ENCODE results near the gene MSI2.

MSI2 gene

DNA sequence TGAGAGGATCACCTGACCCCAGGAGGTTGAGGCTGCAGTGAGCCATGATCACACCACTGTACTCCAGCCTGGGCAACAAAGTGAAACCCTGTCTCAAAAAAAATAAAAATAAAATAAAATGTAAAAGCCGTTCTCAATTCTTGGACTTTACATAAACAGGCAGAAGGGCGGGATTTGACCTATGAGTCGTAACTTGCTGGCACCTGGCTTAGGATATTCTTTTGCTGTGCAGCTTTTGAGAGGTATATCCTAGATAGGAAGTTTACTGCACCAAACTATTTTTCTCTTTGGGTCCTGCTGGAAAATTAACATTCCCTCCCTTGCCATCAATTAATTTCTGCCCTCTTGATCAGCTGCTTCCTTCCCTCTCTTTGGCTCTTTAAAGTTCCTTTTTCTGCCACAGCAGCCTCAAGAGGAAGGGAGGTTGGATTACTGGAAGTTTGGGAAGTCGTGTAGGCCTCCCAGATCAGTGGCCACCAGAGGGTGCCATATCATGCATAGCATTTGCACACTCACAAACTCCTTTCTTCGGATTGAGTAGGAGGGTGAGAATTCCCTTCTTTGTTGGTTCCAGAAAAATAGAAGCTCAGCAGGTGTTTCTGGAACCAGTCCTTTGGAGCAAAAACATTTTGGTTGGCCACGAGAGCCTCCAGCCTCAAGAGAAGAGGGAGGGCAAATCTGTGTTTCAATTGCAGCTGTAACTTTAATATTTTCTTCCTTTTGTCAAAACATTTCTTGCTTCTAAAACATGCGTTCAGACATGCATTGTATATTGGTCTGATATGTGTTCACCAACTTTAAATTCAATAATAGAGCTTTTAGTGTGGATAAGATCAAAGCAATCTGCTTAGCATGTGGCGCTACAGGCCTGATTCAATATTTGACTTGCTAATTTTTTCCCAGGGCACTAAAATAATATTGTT is 341.5 kb downstream of the MSI2 start:
- peak; percentile 88 for DNase-seq

DNA sequence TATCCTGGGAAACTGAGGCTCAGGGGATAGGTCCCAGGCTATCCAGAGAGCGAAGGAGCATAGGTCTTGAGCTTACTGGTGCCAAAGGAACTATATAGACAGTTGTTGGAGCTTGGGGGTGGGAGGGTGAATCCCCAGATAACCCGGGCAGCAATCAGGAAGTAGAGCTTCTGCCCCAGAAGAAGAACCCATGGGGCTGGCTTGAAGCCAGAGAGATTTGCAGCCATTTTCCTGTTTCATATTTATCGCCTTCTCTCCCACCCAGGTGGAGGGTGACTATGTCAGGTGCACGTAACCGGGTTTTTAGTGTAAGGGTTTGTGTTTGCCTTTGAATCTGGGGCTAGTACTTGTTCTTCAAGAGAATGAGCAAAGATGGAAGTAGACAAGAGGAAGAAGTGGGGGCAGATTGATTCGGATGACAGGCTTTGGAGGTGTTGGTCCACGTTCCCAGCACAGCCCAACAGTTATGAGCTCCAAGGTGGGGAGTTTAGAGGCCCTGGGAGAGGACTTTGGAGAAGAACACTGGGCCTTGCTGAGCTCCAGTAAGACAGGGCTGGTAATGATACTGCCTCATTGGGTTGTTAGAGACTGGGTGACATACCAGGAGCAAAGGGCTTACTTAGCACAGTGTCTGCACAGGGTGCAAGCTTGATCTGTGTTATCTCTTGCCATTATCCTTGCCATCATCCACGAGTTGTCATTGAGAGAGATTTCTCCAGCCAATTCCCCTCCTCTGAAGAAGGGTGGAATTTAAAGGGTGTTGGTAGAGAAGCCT is 343.1 kb downstream of the MSI2 start:
- Histone ChIP-seq H3K9me3 (no peaks in the 10 kb centered on the region), H3K4me3 (ENCODE audit: low read depth, low read length) (no peak overlapping the region), H3K4me1 (peaks cover 62% of the 10 kb centered on the region), H3K27me3 (no peaks in the 10 kb centered on the region), H3K36me3 (peaks cover 2% of the 10 kb centered on the region)
- no peak for DNase-seq
- TF ChIP-seq, protein P1, sequence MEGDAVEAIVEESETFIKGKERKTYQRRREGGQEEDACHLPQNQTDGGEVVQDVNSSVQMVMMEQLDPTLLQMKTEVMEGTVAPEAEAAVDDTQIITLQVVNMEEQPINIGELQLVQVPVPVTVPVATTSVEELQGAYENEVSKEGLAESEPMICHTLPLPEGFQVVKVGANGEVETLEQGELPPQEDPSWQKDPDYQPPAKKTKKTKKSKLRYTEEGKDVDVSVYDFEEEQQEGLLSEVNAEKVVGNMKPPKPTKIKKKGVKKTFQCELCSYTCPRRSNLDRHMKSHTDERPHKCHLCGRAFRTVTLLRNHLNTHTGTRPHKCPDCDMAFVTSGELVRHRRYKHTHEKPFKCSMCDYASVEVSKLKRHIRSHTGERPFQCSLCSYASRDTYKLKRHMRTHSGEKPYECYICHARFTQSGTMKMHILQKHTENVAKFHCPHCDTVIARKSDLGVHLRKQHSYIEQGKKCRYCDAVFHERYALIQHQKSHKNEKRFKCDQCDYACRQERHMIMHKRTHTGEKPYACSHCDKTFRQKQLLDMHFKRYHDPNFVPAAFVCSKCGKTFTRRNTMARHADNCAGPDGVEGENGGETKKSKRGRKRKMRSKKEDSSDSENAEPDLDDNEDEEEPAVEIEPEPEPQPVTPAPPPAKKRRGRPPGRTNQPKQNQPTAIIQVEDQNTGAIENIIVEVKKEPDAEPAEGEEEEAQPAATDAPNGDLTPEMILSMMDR (IDR thresholded peaks at IDR 0.05; ENCODE audit: low read depth, low read length), result no peak

More for the DNA sequence above, 341.5 kb downstream of the MSI2 start:
- Histone ChIP-seq H3K4me1 (peaks cover 58% of the 10 kb centered on the region), H3K27me3 (no peaks in the 10 kb centered on the region), H3K9me3 (no peaks in the 10 kb centered on the region), H3K4me3 (ENCODE audit: low read depth, low read length) (no peak overlapping the region), H3K36me3 (peaks cover 3% of the 10 kb centered on the region)
- TF ChIP-seq, protein P1 (IDR thresholded peaks at IDR 0.05; ENCODE audit: low read depth, low read length), result peak; percentile 98

DNA sequence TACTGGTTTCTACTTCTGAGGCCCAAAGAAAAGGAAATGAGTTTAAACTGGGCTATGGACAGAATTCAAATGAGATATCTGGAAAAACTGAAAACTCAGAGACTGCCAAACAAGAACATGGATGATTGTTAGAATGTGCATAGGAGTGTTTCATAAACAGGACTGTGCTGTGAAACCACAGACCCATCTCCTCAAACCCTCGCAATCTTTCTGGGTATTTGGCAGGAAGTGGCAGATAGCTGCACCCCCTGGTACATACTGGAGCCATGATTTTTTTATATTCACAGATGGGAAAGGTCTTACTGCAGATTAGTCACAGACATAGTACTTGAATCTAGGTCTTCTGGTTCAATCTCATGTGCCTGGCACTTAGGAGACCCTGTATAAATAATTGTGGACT is 343.8 kb downstream of the MSI2 start:
- Histone ChIP-seq H3K36me3 (no peaks in the 10 kb centered on the region; the same call in 1 of the 2 replicates), H3K4me1 (peaks cover 62% of the 10 kb centered on the region), H3K9me3 (no peaks in the 10 kb centered on the region), H3K27me3 (no peaks in the 10 kb centered on the region), H3K4me3 (ENCODE audit: low read depth, low read length) (no peak overlapping the region)
- TF ChIP-seq, protein P1 (IDR thresholded peaks at IDR 0.05; ENCODE audit: low read depth, low read length), result no peak
- no peak for DNase-seq

DNA sequence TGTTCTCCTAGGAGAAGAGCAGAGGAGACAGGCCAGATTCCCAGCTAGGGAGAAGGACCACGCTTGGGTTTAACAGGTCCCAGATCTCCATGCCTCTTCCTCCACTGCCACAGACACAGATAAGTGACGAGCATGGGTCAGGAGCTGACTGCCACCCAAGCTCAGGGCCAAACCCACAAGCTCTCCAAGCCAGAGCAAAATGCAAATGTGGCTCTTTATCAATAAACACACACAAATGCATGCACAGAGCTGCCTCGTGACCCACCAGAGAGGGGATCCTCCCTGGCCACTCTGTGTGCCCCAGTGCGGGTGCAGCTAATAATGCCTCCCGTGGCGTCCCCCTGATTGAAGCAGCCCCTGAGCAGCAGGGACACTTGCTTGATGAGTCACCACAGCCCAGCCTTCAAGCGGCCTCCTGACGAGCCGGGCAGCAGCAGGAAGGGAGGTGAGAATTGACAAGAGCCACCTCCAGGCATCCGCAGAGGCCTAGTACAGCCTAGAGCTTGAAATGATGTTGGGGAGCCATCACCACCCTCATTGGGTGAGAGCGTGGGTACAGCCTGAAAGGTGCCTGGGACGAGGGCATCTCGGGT is 344.9 kb downstream of the MSI2 start:
- Histone ChIP-seq H3K36me3 (no peaks in the 10 kb centered on the region; the same call in 1 of the 2 replicates), H3K27me3 (no peaks in the 10 kb centered on the region), H3K4me1 (peaks cover 69% of the 10 kb centered on the region), H3K9me3 (no peaks in the 10 kb centered on the region), H3K4me3 (ENCODE audit: low read depth, low read length) (no peak overlapping the region)
- no peak for DNase-seq
- TF ChIP-seq, protein P1 (IDR thresholded peaks at IDR 0.05; ENCODE audit: low read depth, low read length), result no peak

DNA sequence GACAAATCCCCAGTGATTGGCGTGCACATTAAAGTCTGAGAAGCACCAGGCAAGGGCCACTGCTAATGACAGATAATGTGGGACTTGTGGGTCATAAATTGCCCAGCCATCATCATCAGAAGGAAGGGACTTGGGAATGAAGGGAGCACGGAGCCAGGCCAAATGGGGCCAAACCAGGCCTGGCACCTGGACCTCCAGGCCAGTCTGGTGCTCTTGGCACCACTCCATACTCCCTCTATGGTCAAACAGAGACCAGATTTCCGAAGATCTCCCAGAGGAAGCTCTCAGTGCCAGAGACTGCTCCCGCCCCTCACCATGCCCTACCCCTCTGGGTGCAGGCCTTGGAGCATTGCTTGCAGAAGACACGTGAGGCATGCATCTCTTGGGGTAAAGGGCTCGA is 346.6 kb downstream of the MSI2 start:
- TF ChIP-seq, protein P1 (IDR thresholded peaks at IDR 0.05; ENCODE audit: low read depth, low read length), result no peak
- peak; percentile 87 for DNase-seq
- no peaks in the 10 kb centered on the region; the same call in 1 of the 2 replicates for H3K36me3 ChIP-seq
- H3K9me3 ChIP-seq, result no peaks in the 10 kb centered on the region
- H3K27me3 ChIP-seq, result no peaks in the 10 kb centered on the region
- peaks cover 70% of the 10 kb centered on the region for H3K4me1 ChIP-seq
- no peak overlapping the region for H3K4me3 ChIP-seq (ENCODE audit: low read depth, low read length)
